ENCODE measurements around the gene MATN3.
"Not testable (repeated sequence)": the region's sequence is repeated elsewhere in the genome, so short reads cannot be mapped to it uniquely, and the experiment has no call there.

Gene MATN3, protein sequence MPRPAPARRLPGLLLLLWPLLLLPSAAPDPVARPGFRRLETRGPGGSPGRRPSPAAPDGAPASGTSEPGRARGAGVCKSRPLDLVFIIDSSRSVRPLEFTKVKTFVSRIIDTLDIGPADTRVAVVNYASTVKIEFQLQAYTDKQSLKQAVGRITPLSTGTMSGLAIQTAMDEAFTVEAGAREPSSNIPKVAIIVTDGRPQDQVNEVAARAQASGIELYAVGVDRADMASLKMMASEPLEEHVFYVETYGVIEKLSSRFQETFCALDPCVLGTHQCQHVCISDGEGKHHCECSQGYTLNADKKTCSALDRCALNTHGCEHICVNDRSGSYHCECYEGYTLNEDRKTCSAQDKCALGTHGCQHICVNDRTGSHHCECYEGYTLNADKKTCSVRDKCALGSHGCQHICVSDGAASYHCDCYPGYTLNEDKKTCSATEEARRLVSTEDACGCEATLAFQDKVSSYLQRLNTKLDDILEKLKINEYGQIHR

DNA sequence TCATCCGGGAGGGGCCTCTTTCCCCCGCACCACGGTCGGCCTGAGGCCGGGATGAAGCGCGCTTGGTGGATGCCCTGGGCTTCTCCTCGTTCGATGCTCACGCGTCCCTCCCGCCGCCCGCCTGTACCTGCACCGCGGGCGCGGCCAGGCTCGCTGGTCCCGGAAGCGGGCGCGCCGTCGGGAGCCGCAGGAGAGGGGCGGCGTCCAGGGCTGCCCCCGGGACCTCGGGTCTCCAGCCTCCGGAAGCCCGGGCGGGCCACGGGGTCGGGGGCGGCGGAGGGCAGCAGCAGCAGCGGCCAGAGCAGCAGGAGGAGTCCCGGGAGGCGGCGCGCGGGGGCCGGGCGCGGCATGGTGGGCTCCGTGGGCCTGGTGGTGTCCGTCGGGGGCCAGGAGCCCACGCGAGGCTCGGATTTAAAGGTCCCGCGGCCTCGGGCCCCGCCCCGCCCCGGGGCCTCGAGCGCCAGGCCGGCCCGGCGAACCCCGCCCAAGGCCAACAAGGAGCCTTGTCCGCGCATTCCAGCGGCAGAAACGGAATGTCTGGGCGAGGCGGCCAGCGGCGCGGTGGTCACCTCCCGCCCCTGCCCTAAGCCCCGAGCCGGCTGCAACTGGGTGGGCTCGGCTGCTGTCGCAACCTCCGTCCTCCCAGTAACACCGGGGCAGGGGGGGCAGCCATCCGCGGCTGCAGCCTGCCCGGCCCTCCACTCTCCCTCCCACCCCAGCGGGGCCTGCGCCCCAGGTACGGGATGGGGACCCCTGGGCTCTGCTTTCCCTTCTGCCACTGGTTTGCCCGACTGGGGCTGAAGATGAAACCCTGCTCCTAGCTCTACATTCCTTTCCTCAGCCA is at the start of gene MATN3:
TSS of gene MATN3 (minus strand) at position 387 of the 844 bp plus-strand sequence. CDS start at position 350, 37 bp downstream.
- in situ Hi-C loops (cut with HindIII; ENCODE audit: low sequenced_read_pairs), result no loop called here

DNA sequence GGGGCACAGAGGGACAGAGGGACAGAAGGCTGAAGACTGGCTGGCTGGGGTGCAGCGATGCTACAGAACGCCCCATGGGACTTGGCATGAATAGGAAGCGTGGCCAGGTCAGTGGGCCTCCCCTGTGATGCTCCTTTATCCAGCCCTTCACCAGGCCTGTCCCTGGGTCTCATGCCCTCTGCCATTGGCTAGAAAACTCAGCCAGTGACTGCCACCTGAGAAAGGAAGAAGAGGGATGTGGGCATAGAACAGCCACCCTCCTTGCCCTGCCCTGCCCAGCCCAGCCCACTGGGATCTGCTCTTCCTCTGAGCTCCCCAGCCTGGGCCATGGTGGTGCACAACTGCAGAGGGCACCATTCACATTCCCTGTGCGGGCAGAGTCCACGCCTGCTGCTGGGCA is 49.5 kb upstream of the MATN3 start:
- in situ Hi-C loops (cut with HindIII; ENCODE audit: low sequenced_read_pairs), result no loop called here

- in situ Hi-C loops (cut with HindIII; ENCODE audit: low sequenced_read_pairs), result no loop called here
Observed at GRCh38 chr2:20061476-20061875, 49.0 kb upstream of the MATN3 start.

DNA sequence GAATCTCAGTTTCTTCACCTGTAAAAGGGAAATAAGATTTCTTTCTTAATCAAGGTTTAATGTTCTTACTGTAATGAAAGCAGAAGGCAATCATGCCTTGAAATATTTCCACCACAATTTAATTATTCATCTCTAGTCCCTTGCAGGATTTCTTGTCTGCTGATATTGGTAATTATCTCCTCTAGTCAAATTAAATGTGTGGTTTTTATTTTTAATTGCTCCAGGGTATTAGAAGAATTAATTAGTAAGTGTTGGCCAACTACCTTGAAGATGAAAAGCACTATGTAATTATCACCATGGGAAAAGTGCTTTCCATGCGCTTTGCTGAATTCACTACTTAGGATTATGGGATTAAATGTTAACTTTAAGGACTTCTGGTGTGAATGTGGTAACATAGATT is 47.6 kb upstream of the MATN3 start:
- in situ Hi-C loops (cut with HindIII; ENCODE audit: low sequenced_read_pairs), result no loop called here

DNA sequence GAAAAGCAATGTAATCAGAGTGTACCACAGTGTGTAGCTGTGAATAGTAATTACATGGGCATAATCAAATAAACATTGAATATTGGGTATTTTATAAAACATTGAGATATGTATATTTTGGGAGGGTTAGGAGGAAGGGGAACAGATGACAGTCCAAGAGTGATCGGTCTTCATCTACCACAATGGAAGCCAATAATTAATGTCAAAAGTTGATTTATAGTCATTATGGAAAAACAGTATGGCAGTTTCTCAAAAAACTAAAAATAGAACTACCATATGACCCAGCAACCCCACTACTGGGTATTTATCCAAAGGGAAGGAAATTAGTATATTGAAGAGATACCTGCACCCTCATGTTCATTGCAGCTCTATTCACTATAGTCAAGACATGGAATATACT is 44.8 kb upstream of the MATN3 start:
- in situ Hi-C loops (cut with HindIII; ENCODE audit: low sequenced_read_pairs), result no loop called here

DNA sequence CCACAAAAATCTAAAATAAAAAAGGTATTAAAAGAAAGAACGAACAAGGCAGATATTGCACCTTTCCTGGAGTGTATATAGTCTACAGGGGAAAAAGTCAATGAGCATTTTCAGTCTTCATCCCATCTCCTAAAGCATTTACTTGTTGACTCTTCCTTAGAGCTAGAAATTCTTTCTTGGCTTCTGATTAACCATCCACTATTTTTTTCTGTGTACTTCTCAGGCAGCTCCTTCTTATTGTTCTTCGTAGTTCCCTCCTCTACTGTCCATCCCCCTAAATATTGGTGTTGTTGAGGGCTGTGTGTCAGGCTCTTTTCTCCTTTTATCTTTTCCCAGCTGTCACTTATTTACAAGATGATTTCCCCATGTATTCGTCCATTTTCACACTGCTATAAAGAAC is 42.5 kb upstream of the MATN3 start:
- in situ Hi-C loops (cut with HindIII; ENCODE audit: low sequenced_read_pairs), result no loop called here

- in situ Hi-C loops (cut with HindIII; ENCODE audit: low sequenced_read_pairs), result no loop called here
Observed at GRCh38 chr2:20054119-20054518, 41.7 kb upstream of the MATN3 start.

GRCh38 chr2:20052861-20053281 is 40.4 kb upstream of the MATN3 start:
- in situ Hi-C loops (cut with HindIII; ENCODE audit: low sequenced_read_pairs), result no loop called here

DNA sequence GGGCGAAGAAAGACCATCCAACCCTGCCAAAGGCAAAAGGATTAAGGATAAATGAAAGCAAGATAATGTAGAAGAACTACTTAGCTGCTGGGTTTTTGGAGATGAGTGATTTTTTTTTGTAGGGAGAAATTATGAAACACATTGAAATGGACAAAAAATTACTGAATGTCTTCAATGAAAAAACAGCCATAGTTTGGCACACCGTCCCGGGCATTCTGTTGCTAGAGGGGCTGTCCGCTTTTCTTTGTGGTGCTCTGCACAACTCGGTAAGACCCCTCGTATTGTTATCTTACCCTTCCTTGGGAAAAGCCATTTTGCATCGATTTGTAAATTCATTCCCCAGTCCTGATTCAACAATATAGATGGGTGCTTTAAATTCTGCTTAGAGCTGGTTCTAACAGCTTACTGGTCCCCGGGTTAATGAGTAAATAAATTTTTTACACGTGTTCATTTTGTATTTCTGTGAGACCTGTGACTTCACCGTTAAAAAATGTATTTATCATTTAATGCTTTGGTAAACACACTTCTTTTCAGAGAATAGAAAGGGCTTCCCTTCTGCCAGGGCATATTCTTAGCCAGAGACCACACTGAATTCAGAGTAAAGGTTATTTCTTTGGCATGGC is 39.9 kb upstream of the MATN3 start:
- in situ Hi-C loops (cut with HindIII; ENCODE audit: low sequenced_read_pairs), result no loop called here

DNA sequence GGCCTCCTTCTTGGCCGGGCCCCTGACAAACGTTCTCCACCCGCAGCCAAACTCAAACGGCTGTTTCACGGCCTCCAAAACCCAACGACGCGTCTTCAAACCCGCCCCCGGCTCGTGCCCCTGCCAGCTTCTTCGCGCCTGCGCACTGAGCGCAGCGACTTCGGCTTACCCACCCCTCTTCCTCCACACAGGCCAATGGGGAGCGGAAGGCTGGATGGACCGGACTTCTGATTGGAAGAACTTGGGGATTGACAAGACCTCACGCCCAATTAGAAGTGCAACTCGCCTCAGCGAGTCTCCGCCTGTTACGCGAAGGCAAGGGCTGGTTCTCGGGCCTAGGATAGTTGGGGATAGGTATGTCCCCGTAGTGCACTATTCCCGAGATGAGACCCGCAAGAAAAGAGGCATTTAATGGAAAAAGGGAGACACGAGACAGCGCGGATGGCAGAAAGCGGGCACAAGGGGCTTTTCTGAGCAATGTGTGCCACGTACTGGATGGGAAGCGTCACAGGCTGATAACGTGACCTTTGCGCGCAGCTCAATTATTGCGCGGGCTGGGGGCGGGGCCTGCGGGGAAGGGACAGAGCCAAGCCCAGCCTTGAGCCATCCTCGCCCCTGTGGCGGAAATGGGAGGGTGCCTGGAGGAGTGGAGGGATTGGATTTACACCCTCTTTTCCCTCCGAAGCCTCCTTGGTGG is 39.2 kb upstream of the MATN3 start, which contains the start of gene LAPTM4A:
TSS of gene LAPTM4A (minus strand) at position 97 of the 697 bp plus-strand sequence. CDS start 108 bp downstream, outside the sequence.
- in situ Hi-C loops (cut with HindIII; ENCODE audit: low sequenced_read_pairs), result no loop called here

- in situ Hi-C loops (cut with HindIII; ENCODE audit: low sequenced_read_pairs), result no loop called here
Observed at GRCh38 chr2:20050646-20051531, 38.4 kb upstream of the MATN3 start.

GRCh38 chr2:20050104-20050645 is 37.7 kb upstream of the MATN3 start:
- in situ Hi-C loops (cut with HindIII; ENCODE audit: low sequenced_read_pairs), result no loop called here

GRCh38 chr2:20049637-20050036 is 37.2 kb upstream of the MATN3 start:
- in situ Hi-C loops (cut with HindIII; ENCODE audit: low sequenced_read_pairs), result no loop called here

DNA sequence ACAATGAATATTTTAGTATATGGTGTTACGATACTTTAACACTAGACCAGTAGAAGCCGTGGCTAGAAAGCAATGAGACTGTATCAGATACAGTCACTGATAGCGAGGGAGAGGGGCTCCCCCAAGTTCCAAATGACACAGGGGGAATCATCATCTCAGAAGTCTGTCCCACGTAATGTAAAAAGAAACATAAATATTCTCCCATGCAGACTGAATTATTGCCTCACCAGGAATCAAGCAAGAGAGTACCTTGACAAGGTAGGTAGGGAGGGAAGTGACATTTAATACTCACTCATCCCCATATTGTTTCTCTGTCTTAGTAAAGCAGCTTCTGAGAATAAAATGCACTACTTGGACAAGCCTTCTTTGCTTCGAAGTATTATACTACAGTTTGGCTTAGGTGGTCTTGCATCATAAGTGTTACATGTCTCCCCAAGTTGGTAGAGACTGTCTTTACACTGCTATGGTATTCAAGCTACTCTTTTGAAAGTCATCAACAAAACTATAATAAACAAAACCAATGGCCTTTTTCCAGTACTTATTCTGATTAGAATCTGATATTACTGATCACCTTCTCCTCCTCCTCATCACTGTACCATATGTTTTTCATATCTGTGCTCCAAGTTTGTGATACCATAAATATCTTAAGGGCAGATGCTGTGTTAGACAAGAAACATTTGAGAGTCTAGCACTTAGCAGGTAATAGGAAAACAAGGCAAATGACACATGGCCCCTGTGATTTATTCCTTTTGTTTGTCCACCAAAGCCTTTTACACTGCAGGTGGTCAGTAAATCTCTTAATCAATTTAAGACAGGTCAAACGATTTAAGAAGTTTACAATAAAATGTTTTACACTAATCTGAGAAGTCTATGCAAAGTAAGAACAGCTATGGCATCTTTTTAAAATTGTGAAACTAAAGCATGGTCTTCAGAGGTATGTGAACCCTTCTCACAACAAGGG is 36.3 kb upstream of the MATN3 start:
- in situ Hi-C loops (cut with HindIII; ENCODE audit: low sequenced_read_pairs), result no loop called here

DNA sequence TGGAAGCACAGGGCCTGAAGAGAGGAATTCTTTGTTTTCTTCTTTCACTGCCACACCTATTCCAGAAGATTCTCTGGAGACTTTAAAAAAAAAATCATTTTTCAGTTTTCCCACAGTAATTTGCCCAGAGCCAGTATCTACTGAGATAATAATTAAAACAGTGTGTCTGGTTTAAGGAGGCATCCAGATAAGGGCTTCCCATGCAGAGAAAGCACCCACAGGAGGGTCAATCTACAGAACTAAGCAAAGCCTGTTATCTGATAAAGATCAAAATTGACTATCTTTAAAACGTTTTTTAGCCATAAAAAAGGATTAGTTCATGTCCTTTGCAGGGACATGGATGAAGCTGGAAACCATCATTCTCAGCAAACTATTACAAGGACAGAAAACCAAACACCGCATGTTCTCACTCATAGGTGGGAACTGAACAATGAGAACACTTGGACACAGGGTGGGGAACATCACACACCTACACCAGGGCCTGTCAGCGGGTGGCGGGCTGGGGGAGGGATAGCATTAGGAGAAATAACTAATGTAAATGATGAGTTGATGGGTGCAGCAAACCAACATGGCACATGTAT is 33.3 kb upstream of the MATN3 start:
- in situ Hi-C loops (cut with HindIII; ENCODE audit: low sequenced_read_pairs), result not testable (repeated sequence)

GRCh38 chr2:20044778-20045177 is 32.3 kb upstream of the MATN3 start:
- in situ Hi-C loops (cut with HindIII; ENCODE audit: low sequenced_read_pairs), result no loop called here

DNA sequence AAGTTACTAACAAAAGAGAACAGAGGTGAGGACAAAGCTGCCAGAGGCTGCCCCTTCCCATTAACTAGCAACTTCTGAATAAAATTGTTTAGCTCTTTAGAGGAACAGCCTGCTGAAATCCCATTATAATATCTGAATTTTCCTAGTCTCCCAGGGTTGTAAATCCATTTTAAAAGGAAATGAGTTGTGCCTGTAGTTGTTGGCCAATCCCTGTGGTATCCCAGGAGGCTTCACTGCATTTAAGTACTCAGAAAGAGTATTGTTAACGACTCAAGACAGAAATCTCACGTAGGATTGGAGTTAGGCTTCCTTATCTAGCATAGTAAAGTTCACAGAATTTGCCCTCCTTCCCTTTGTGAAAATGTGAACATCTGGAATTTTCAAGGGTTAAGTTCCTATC is 30.1 kb upstream of the MATN3 start:
- in situ Hi-C loops (cut with HindIII; ENCODE audit: low sequenced_read_pairs), result no loop called here
